Measurements from ENCODE around the gene NTM.

DNA sequence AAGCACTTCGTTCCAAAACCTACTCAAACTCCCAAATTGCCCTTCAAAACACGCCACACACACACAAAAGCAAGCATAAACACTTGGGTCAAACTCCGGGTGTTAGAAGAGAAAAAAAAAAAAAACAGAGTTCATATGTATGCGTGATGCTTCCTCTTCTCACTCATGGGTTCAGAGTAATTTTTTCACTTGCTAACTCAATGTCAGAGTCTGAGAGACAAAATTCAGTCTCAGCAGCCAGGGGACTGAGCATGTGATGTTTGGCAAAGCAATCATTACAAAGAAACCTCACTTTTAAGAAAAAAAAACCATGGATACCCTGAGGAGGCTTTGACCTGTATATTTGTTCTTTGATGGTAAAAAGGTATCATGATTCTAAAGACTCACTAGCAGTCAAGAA is 461.7 kb downstream of the NTM start:
- TF ChIP-seq, protein P1, sequence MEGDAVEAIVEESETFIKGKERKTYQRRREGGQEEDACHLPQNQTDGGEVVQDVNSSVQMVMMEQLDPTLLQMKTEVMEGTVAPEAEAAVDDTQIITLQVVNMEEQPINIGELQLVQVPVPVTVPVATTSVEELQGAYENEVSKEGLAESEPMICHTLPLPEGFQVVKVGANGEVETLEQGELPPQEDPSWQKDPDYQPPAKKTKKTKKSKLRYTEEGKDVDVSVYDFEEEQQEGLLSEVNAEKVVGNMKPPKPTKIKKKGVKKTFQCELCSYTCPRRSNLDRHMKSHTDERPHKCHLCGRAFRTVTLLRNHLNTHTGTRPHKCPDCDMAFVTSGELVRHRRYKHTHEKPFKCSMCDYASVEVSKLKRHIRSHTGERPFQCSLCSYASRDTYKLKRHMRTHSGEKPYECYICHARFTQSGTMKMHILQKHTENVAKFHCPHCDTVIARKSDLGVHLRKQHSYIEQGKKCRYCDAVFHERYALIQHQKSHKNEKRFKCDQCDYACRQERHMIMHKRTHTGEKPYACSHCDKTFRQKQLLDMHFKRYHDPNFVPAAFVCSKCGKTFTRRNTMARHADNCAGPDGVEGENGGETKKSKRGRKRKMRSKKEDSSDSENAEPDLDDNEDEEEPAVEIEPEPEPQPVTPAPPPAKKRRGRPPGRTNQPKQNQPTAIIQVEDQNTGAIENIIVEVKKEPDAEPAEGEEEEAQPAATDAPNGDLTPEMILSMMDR (IDR thresholded peaks at IDR 0.05) = no peak
- TF ChIP-seq POLR2A (IDR thresholded peaks at IDR 0.05) = no peak

Measured in adrenal gland (tissue), 5 donors.